Measurements from ENCODE around the gene JPH4. TPM values are rescaled to one million over a fixed set of nuclear protein-coding genes. Genes with fewer than 3 reads are reported as not detected.

Gene JPH4
- total RNA-seq, 6 experiments from 2014 or later = 0.07 to 0.20 (median 0.19) TPM; not detected in 3

- DNase-seq (no peak), ATAC-seq (peak in 1 of 4 donors; percentile 88)
- H3K27ac ChIP-seq = no peak overlapping the region
- H3K27me3 ChIP-seq = no peaks in the 10 kb centered on the region
- H3K9me3 ChIP-seq = no peaks in the 10 kb centered on the region
- no peaks in the 10 kb centered on the region for H3K36me3 ChIP-seq
- TF ChIP-seq CTCF (IDR thresholded peaks at IDR 0.05) (no peak), POLR2A (IDR thresholded peaks at IDR 0.05) (no peak)
- intact Hi-C loops (cut with DNase I) = no loop called here
- H3K4me1 ChIP-seq = no peaks in the 10 kb centered on the region
- no peak overlapping the region for H3K4me3 ChIP-seq
- 82% methylated on average over 8 of the region's 12 CpGs for WGBS (ENCODE audit: insufficient coverage, low coverage, low lambda C conversion rate, missing lambda C conversion rate)
These were observed 23.8 kb upstream of the JPH4 start for GRCh38 chr14:23602181-23603095.

GRCh38 chr14:23601845-23602180, 23.2 kb upstream of the JPH4 start:
- Histone ChIP-seq H3K36me3 (no peaks in the 10 kb centered on the region), H3K9me3 (no peaks in the 10 kb centered on the region), H3K27me3 (no peaks in the 10 kb centered on the region), H3K27ac (no peak overlapping the region), H3K4me1 (no peaks in the 10 kb centered on the region), H3K4me3 (no peak overlapping the region)
- TF ChIP-seq CTCF (IDR thresholded peaks at IDR 0.05) = no peak
- no peak for TF ChIP-seq POLR2A (IDR thresholded peaks at IDR 0.05)
- DNase-seq (no peak), ATAC-seq (peak in 1 of 4 donors; percentile 52)
- intact Hi-C loops (cut with DNase I) = no loop called here
- 50% methylated on average over 1 of the region's 1 CpG for WGBS (ENCODE audit: insufficient coverage, low coverage, low lambda C conversion rate, missing lambda C conversion rate)

- ATAC-seq = no peak
These were observed 22.8 kb upstream of the JPH4 start for GRCh38 chr14:23601424-23601823.

GRCh38 chr14:23600806-23601205, 22.2 kb upstream of the JPH4 start:
- ATAC-seq (no peak), DNase-seq (no peak)
- Histone ChIP-seq H3K27me3 (no peaks in the 10 kb centered on the region), H3K27ac (no peak overlapping the region), H3K4me3 (no peak overlapping the region), H3K4me1 (no peaks in the 10 kb centered on the region), H3K36me3 (no peaks in the 10 kb centered on the region), H3K9me3 (no peaks in the 10 kb centered on the region)
- no peak for TF ChIP-seq POLR2A (IDR thresholded peaks at IDR 0.05)
- no peak for TF ChIP-seq CTCF (IDR thresholded peaks at IDR 0.05)
- WGBS (ENCODE audit: insufficient coverage, low coverage, low lambda C conversion rate, missing lambda C conversion rate) = 100% methylated on average over 1 of the region's 1 CpG
- intact Hi-C loops (cut with DNase I) = no loop called here

More at GRCh38 chr14:23601424-23601823, 22.8 kb upstream of the JPH4 start:
- Histone ChIP-seq H3K9me3 (no peaks in the 10 kb centered on the region), H3K27ac (no peak overlapping the region), H3K36me3 (no peaks in the 10 kb centered on the region), H3K4me3 (no peak overlapping the region), H3K4me1 (no peaks in the 10 kb centered on the region), H3K27me3 (no peaks in the 10 kb centered on the region)
- DNase-seq = no peak
- intact Hi-C loops (cut with DNase I) = no loop called here
- TF ChIP-seq CTCF (IDR thresholded peaks at IDR 0.05) = no peak
